ENCODE measurements around the gene LAMA3. TPM values are rescaled to one million over a fixed set of nuclear protein-coding genes. Genes with fewer than 3 reads are reported as not detected.
A peak's percentile ranks its signal among the peaks of the same experiment; 100 is the strongest.

LAMA3 gene
- total RNA-seq, 4 donors from 2014 or later = 16.9 to 57.5 (median 48.3) TPM

DNA sequence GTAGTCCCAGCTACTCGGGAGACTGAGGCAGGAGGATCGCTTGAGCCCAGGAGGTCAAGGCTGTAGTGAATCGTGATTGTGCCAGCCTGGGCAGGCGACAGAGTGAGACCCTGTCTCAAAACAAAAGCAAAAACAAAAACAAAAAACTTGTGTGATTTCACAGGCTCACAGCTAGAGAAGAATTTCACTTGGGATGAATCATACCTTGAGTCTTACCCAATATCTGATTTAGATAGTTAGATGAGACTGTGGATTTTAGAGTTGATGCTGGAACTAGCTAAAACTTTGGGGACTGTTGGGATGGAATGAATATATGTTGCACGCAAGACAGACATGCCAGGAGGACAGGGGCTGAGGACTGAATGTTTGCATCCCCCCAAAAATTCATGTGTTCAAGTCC, 31.0 kb upstream of the LAMA3 start:
- TF ChIP-seq CTCF (IDR thresholded peaks at IDR 0.05) = no peak
- ATAC-seq (ENCODE audit: low FRiP score) = no peak
- no peak for DNase-seq (ENCODE audit: low spot score)

DNA sequence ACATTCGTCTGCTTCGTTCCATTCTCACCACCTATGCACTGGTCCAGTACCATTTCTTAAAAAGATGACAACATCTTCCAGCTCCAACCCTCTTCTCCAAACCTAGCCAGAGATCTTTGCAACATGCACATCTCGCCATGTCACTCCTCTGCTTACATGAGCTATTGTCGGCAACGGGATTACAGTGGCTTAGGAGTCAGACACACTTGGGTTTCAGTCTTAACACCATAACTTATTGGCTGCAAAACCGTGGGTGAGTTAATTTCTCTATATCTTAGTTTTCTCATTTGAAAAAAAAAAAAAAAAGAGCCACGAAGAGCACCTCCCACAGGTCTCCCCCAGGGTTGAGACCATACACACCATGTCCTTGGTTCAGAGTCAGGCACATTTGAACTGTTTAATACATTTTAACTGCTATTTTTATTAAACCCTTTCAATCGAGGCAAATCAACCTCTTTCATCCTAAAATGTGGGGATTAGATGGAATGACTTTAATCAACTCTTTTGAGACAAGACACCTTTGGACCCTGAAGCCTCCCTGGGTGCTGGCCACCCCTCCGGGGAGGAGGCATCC, 27.4 kb upstream of the LAMA3 start:
- no peak for TF ChIP-seq CTCF (IDR thresholded peaks at IDR 0.05)
- DNase-seq (ENCODE audit: low spot score) (no peak), ATAC-seq (ENCODE audit: low FRiP score) (no peak)

DNA sequence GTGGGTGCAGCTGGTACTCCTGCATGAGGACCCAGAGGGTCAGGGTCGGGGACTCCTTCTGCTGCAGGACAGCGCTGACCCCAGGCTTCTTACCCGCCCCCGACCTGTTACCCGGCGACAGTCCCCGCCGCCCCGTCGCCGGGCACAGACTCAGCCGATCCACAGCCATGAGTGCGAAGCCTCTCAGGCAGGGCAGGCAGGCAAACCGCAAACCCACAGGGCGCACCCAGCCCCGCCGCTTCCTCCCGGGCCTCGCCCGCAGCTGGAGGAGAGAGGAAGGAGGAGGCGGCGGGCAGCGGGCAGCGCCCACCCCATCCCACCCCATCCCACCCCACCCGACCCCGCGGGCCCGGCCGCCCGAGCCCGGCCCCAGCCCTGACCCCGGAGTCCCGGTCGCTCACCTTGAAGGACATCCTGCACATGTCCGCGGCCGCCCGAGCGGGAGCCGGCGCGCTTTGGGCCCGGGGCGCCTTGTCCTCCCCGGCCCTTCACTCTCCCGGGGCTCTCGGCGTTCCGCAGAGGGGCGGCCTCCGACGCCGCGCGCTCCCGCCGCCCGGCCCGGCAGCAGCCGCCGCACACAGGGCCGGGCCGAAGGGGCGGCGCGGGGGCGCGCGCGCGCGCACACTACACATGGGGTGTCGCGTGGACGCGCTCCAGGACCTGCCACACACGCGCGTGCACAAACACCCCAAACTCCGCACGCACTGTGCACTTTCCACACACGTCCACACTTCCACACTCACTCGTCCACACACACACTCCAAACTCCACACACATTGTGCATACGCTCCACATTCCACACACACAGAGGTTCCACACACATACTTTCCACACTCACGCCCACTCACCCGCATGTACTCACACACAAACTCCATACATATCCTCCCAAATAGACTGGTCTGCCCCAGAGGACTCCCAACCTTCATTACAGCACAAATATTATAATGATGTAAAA, 26.7 kb upstream of the LAMA3 start, which contains the start of gene ANKRD29:
Gene ANKRD29 (minus strand): TSS at position 603 of the 955 bp plus-strand sequence. CDS start 181 bp downstream, at position 422.
- ATAC-seq (ENCODE audit: low FRiP score) (peak; percentile 79), DNase-seq (ENCODE audit: low spot score) (no peak)
- TF ChIP-seq CTCF (IDR thresholded peaks at IDR 0.05) = no peak

DNA sequence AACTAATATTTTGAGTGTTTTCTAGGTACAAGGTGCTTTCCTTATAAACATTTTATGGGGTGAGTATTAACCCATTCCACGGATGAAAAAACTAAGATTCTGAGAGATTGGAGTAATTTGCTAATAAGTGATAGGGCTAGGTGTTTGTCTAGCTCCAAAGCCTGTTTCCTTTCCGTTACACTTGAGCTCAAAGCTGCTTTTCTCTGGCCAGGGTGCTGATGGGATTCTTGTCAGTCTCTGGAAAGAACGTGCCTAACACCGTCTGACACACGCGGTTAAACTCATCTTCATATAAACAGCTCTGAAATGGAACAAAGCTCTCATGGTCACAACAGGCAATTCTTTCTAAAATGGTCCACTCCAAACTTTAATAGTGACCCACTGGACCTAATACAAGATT, 24.6 kb upstream of the LAMA3 start:
- no peak for DNase-seq (ENCODE audit: low spot score)
- TF ChIP-seq CTCF (IDR thresholded peaks at IDR 0.05) = no peak
- ATAC-seq (ENCODE audit: low FRiP score) = no peak

- ATAC-seq (ENCODE audit: low FRiP score) (no peak), DNase-seq (ENCODE audit: low spot score) (no peak)
- TF ChIP-seq CTCF (IDR thresholded peaks at IDR 0.05) = no peak
Measured at GRCh38 chr18:23667114-23667513, 22.1 kb upstream of the LAMA3 start.

- DNase-seq (ENCODE audit: low spot score) (no peak), ATAC-seq (ENCODE audit: low FRiP score) (no peak)
- no peak for TF ChIP-seq CTCF (IDR thresholded peaks at IDR 0.05)
Measured at GRCh38 chr18:23668731-23669130, 20.5 kb upstream of the LAMA3 start.

All from omental fat pad (tissue), 4 donors.